ENCODE data around the gene TRAF3IP3.

Gene TRAF3IP3

DNA sequence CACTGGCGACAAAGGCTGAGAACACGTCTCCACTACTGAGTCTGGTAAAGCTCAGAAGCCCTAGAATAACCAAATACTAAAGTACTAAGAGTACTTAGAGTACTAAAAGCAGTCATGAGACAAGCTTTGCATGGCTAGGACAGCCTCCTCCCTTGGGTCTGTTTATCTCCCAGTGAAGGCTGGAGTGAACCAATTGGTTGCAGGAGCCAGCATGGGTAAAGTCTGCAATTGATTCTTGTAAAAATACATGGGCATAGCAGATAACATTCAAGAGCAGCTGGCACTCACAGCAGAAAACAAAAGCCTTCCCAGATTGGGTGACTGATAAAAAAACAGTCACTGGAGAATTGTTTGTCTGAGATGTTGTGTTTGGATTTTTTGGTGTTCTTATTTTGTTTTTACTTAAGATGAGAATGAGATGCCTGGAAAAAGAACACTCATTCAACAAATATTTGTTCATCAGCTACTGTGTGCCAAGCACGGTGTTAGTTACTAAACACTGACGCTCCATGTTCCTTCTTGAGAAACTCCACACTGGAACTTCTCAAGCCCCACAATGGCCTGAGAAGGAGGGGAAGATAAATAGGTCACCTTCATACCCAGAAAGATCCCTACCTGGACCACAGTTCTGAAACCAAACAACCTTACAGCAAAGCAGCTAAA, 46.4 kb downstream of the TRAF3IP3 start:
- TF ChIP-seq, protein P1, sequence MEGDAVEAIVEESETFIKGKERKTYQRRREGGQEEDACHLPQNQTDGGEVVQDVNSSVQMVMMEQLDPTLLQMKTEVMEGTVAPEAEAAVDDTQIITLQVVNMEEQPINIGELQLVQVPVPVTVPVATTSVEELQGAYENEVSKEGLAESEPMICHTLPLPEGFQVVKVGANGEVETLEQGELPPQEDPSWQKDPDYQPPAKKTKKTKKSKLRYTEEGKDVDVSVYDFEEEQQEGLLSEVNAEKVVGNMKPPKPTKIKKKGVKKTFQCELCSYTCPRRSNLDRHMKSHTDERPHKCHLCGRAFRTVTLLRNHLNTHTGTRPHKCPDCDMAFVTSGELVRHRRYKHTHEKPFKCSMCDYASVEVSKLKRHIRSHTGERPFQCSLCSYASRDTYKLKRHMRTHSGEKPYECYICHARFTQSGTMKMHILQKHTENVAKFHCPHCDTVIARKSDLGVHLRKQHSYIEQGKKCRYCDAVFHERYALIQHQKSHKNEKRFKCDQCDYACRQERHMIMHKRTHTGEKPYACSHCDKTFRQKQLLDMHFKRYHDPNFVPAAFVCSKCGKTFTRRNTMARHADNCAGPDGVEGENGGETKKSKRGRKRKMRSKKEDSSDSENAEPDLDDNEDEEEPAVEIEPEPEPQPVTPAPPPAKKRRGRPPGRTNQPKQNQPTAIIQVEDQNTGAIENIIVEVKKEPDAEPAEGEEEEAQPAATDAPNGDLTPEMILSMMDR (conservative IDR thresholded peaks at IDR 0.05; ENCODE audit: low read depth, low read length) = no peak
- no peak overlapping the region for H3K4me3 ChIP-seq (ENCODE audit: low read length)
- no peak for DNase-seq (ENCODE audit: low read depth)

DNA sequence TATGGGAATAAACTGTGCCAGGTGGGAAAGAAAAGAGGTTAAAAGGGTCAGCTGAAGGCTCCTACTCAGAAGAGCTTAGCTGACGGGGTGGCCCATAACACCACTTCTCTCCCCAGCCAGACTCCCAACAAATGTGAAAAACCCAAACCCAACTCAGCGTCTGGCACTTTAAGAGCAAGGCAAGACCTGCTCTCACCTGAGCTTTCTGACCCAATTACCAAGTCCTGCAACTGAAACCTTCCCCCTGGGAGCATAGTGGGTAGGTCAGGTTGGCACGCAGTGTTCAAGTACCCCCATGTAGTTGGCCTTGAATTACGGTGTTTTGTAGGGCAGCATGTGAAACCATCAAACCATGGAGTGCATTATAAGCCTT, 46.9 kb downstream of the TRAF3IP3 start:
- no peak for DNase-seq (ENCODE audit: low read depth)
- no peak overlapping the region for H3K4me3 ChIP-seq (ENCODE audit: low read length)
- TF ChIP-seq, protein P1 (conservative IDR thresholded peaks at IDR 0.05; ENCODE audit: low read depth, low read length) = no peak

DNA sequence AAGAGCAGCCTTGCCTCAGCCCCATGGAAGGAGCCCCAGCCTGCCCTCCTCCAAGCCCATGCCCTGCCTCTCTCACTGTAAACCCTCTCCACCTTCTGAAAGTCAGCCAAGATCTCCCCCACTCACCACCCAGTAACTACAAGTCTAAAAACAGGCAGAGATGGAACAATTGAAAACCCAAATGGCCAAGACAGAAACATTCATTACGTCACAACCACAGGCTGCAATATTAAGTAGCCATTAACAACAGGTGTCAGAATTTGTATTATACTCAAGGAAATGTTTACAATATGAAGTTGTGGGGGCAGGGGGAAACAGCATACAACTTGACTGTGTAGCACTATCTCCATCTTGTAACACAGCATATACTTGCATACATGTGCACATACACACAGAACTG, 47.7 kb downstream of the TRAF3IP3 start:
- TF ChIP-seq, protein P1 (conservative IDR thresholded peaks at IDR 0.05; ENCODE audit: low read depth, low read length) = no peak
- H3K4me3 ChIP-seq (ENCODE audit: low read length) = no peak overlapping the region
- no peak for DNase-seq (ENCODE audit: low read depth)

DNA sequence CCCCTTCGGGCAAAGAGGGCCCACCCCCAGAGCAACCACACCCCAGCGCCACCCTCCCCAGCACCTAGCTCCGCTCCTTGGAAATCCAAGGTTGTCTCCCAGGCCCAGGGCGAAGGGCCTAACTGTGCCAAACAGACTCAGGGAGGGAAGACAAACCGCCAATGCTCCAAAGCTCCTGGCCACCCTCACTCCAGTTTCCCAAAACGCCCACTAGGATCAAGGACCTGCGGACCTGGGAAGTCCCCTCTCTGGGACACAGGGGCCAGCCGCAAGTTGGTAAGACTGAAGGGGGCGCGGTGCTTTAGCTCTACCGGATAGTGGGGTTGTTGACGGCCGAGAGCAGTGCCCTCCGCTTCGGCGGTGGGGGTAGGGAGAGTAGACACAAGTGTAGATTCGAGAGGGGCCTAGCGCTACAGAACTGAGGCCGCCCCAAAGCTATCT, 49.5 kb downstream of the TRAF3IP3 start:
- H3K4me3 ChIP-seq (ENCODE audit: low read length) = peak overlapping the region; percentile 73
- DNase-seq (ENCODE audit: low read depth) = no peak
- TF ChIP-seq, protein P1 (conservative IDR thresholded peaks at IDR 0.05; ENCODE audit: low read depth, low read length) = no peak

DNA sequence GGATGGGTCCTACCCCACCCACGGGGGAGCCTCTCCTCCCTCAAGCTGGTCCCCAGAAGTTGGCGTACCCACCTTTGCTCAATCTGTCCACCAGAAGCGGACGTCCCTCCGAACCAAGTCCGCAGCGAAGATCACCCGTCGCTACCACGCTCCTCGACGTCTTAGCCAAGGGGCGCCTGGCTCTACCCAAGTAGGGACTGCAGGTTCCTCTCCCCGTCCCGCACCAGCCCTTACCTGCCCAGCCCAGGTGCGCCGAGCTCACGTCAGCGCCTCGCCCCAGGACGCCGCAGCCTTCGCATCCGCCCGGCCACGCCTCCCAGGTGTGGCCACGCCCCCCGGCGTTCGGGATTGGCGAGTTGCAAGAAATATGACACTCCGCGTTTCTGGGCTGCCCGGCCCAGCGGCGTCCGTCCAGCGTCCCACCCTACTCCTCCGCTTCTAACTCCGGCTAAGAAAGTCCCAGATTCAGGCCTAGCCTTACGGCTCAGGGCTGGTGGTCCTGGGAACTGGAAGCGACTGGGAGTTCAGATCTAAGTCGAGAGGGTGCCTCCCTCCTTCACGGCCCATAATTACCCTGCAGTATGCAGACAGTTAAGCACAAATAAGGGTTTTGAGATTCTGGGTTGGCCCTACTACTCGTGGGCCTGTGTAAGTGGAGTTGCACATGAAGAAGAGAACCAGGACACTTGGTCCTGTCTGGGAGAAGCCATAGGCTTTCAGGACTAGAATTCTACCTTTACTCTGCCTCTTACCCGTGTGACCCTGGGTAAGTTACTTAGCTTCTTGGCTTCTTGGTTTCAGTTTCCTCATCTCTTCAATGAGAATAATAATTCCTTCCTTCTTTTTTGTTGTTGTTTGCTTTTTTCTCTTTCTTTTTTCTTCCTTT, 50.3 kb downstream of the TRAF3IP3 start, which contains the start of gene IRF6:
Gene IRF6 (minus strand): TSS at position 268 of the 886 bp plus-strand sequence. CDS start 4,729 bp downstream, outside the sequence.
- peak within 1 kb of the TSS; percentile 73 for H3K4me3 ChIP-seq (ENCODE audit: low read length)
- peak; percentile 43 for DNase-seq (ENCODE audit: low read depth)
- TF ChIP-seq, protein P1 (conservative IDR thresholded peaks at IDR 0.05; ENCODE audit: low read depth, low read length) = no peak

DNA sequence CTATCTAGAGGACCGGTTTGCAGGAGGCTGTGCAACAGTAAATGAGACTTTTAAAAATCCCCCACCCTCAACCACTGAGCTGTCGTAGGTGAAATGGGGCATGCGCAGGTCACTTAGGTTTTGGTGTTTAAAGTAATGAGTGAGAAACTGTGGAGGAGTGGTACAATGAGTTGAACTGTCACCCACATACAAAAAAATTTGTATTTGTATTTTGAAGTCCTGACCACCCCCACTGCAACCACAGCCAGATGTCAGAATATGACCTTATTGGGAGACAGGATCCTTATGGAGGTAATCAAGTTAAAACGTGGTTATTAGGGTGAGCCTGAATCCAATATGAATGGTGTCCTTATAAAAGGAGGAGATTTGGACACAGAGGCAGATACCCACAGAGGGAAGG, 51.7 kb downstream of the TRAF3IP3 start:
- TF ChIP-seq, protein P1 (conservative IDR thresholded peaks at IDR 0.05; ENCODE audit: low read depth, low read length) = no peak
- H3K4me3 ChIP-seq (ENCODE audit: low read length) = no peak overlapping the region
- no peak for DNase-seq (ENCODE audit: low read depth)
